CD4-positive, alpha-beta T cell (primary cell): ENCODE results near the gene MPP4. TPM values are rescaled to one million over a fixed set of nuclear protein-coding genes. Genes with fewer than 3 reads are reported as not detected.

Experiments used
- ATAC-seq: fragments of 200-7000 bp; cut with Tn5 transposase; one replicate; pipeline ENCODE4 v1.10.0; 2022; ENCODE audit warnings: mild to moderate bottlenecking; ENCODE audit not compliant: poor library complexity
- CTCF ChIA-PET: fragments of 350-600 bp; sonication (Branson Sonifier 250); formaldehyde crosslinking; loops from one replicate; lab custom pipeline; 2021; ENCODE audit warnings: antibody characterized with exemption, inconsistent platforms; lab: Charles Lee
- POLR2A ChIA-PET: fragments of 350-600 bp; sonication (Branson Sonifier 250); formaldehyde crosslinking; loops from one replicate; lab custom pipeline; 2021; ENCODE audit warnings: antibody characterized with exemption, inconsistent platforms; lab: Charles Lee
- DNase-seq, 14 experiments: peaks; one replicate each; pipeline ENCODE4 v3.0.0-alpha.2; 2013 to 2020; ENCODE audit warnings: mixed read lengths in 2 of 14
- H3K27ac ChIP-seq, 2 donors: one replicate each; pipeline versions ENCODE4 v1.5.1 to v1.7.0; 2013; ENCODE audit warnings: low read length in 2 of 2, low read depth in 1 of 2, mild to moderate bottlenecking in 1 of 2
- H3K27me3 ChIP-seq, 2 experiments: 1 replicate in 1 of 2; 2 replicates in 1 of 2; pipeline versions ENCODE4 v1.6.1 to v1.7.0; 2013; ENCODE audit warnings: low read length in 2 of 2, control low read depth in 1 of 2, mild to moderate bottlenecking in 1 of 2, moderate library complexity in 1 of 2; ENCODE audit not compliant: insufficient read depth in 2 of 2, control insufficient read depth in 1 of 2
- H3K36me3 ChIP-seq: one replicate; pipeline ENCODE4 v1.6.1; 2013; ENCODE audit warnings: low read length, control low read depth; ENCODE audit not compliant: insufficient read depth
- H3K4me1 ChIP-seq: one replicate; pipeline ENCODE4 v1.6.1; 2013; ENCODE audit warnings: low read length, control low read depth; ENCODE audit not compliant: insufficient read depth
- H3K4me3 ChIP-seq: one replicate; pipeline ENCODE4 v1.5.1; 2013; ENCODE audit warnings: mild to moderate bottlenecking, low read length, moderate library complexity
- H3K9me3 ChIP-seq, 2 experiments: 1 replicate in 1 of 2; 2 replicates in 1 of 2; pipeline versions ENCODE4 v1.6.1 to v1.7.0; 2013; ENCODE audit warnings: low read length in 2 of 2, mild to moderate bottlenecking in 2 of 2, control low read depth in 1 of 2, moderate library complexity in 1 of 2; ENCODE audit not compliant: control insufficient read depth in 1 of 2, insufficient read depth in 1 of 2
- H3K27ac Mint-ChIP-seq: one replicate; pipeline ENCODE4 v1.8.0; 2020; ENCODE audit warnings: mixed read lengths
- H3K27me3 Mint-ChIP-seq: one replicate; pipeline ENCODE4 v1.8.0; 2021; ENCODE audit warnings: mixed read lengths
- H3K36me3 Mint-ChIP-seq: one replicate; pipeline ENCODE4 v1.8.0; 2021; ENCODE audit warnings: low read depth, mixed read lengths
- H3K4me1 Mint-ChIP-seq: one replicate; pipeline ENCODE4 v1.8.0; 2021; ENCODE audit warnings: low read depth, mixed read lengths
- H3K4me3 Mint-ChIP-seq: one replicate; pipeline ENCODE4 v1.8.0; 2020; ENCODE audit warnings: mild to moderate bottlenecking, mixed read lengths
- H3K9me3 Mint-ChIP-seq: one replicate; pipeline ENCODE4 v1.8.0; 2020; ENCODE audit warnings: mixed read lengths
- CTCF ChIP-seq: fragments of 200-600 bp; IDR thresholded peaks from one replicate; pipeline ENCODE4 v1.8.0; 2022; ENCODE audit warnings: antibody characterized with exemption, mild to moderate bottlenecking
- intact Hi-C, 2 experiments: fragments of 100-400 bp; cut with DNase I in 1 of 2; cut with micrococcal nuclease in 1 of 2; formaldehyde crosslinking; loops; one replicate each; pipeline versions ENCODE4 v1.15.1 to v1.9.0; 2023 to 2025; cut with DNase I, micrococcal nuclease
- total RNA-seq, 174 experiments: library from RNA in 2 of 174; stranded (reverse) in 2 of 174; gene quantifications; one replicate each; pipeline ENCODE4 v1.2.3 and lab custom pipeline; 2021 to 2026

Gene MPP4
- total RNA-seq, 2 experiments from 2014 or later = not detected

DNA sequence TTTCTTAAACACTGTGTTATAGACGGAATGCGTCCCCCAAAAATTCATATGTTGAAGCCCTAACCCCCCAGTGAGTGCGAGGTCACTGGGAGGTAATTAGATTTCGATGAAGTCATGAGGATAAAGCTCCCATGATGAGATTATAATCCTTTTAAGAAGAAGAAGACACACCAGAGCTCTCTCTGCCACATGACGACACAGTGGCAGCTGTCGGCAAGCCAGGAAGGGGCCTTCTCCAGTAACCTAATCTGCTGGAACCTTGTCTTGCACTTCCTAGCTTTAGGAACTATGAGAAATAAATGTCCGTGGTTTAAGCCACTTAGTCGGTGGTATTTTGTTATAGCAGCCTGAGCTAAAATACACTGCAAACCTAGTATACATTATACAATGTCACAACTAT lies 67.4 kb downstream of the MPP4 start:
- Histone ChIP-seq H3K27me3 (no peaks in the 10 kb centered on the region), H3K36me3 (no peaks in the 10 kb centered on the region), H3K27ac (no peak overlapping the region), H3K4me1 (no peaks in the 10 kb centered on the region), H3K9me3 (no peaks in the 10 kb centered on the region), H3K4me3 (no peak overlapping the region)
- CTCF ChIA-PET = no interaction called here
- no peak for TF ChIP-seq CTCF
- peaks cover 22% of the 10 kb centered on the region for H3K36me3 Mint-ChIP-seq
- DNase-seq (no peak), ATAC-seq (no peak)
- no peaks in the 10 kb centered on the region for H3K27me3 Mint-ChIP-seq
- POLR2A ChIA-PET = no interaction called here
- no peak overlapping the region for H3K27ac Mint-ChIP-seq
- H3K4me3 Mint-ChIP-seq = no peak overlapping the region
- no peaks in the 10 kb centered on the region for H3K9me3 Mint-ChIP-seq
- no peaks in the 10 kb centered on the region for H3K4me1 Mint-ChIP-seq
- intact Hi-C loops = loop anchor here in 1 of 2 experiments (10.0 kb wide), 1 partner anchor 826 kb away; no protein-coding TSS in a partner anchor

- Mint-ChIP-seq H3K36me3 (peaks cover 20% of the 10 kb centered on the region), H3K4me1 (no peaks in the 10 kb centered on the region), H3K4me3 (no peak overlapping the region), H3K27me3 (no peaks in the 10 kb centered on the region), H3K27ac (no peak overlapping the region), H3K9me3 (no peaks in the 10 kb centered on the region)
- Histone ChIP-seq H3K9me3 (no peaks in the 10 kb centered on the region), H3K4me3 (no peak overlapping the region), H3K27ac (no peak overlapping the region), H3K36me3 (no peaks in the 10 kb centered on the region), H3K4me1 (no peaks in the 10 kb centered on the region), H3K27me3 (no peaks in the 10 kb centered on the region)
- TF ChIP-seq CTCF = no peak
- intact Hi-C loops = loop anchor here in 1 of 2 experiments (10.0 kb wide), 1 partner anchor 826 kb away; no protein-coding TSS in a partner anchor
- POLR2A ChIA-PET = no interaction called here
- CTCF ChIA-PET = no interaction called here
- no peak for DNase-seq
- no peak for ATAC-seq
Observed at GRCh38 chr2:201630577-201630976, 67.9 kb downstream of the MPP4 start.

DNA sequence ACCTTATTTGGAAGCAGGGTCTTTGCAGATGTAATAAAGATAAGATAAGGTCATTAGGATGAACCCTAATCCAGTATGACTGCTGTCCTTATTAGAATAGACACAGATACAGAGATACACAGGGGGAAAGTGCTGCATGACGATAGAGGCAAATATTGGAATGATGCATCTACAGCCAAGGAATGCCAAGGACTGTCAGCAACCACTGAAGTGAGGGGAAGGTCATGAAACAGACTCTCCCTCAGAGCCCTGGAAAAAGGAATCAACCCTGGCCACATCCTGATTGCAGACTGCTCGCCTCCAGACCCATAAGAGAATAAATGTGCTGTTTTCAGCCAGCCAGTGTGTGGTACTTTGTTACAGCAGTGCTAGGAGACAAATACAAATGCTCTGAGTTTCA lies 69.9 kb downstream of the MPP4 start:
- TF ChIP-seq CTCF = no peak
- DNase-seq (no peak), ATAC-seq (no peak)
- Mint-ChIP-seq H3K9me3 (no peaks in the 10 kb centered on the region), H3K36me3 (peaks cover 14% of the 10 kb centered on the region), H3K27me3 (no peaks in the 10 kb centered on the region), H3K4me1 (no peaks in the 10 kb centered on the region), H3K4me3 (no peak overlapping the region), H3K27ac (no peak overlapping the region)
- Histone ChIP-seq H3K27ac (no peak overlapping the region), H3K27me3 (no peaks in the 10 kb centered on the region), H3K36me3 (no peaks in the 10 kb centered on the region), H3K4me1 (no peaks in the 10 kb centered on the region), H3K4me3 (no peak overlapping the region), H3K9me3 (no peaks in the 10 kb centered on the region)
- POLR2A ChIA-PET = no interaction called here
- intact Hi-C loops = no loop called here
- CTCF ChIA-PET = no interaction called here
